Measurements from ENCODE around the gene COG5. TPM values are rescaled to one million over a fixed set of nuclear protein-coding genes. Genes with fewer than 3 reads are reported as not detected.

Gene COG5
- total and polyA plus RNA-seq, 2 experiments from 2014 or later: 15.8 to 53.5 TPM

- Histone ChIP-seq H4K20me1 (ENCODE audit: insufficient read depth, poor library complexity, severe bottlenecking) (no peaks in the 10 kb centered on the region), H3K4me2 (peak overlapping the region; percentile 58), H2AFZ (no peak overlapping the region), H3K36me3 (replicated peaks; ENCODE audit: insufficient read depth, low read depth) (no peaks in the 10 kb centered on the region), H3K27me3 (no peaks in the 10 kb centered on the region), H3K27ac (peak overlapping the region; percentile 50), H3K79me2 (no peaks in the 10 kb centered on the region), H3K9me3 (ENCODE audit: low read depth) (no peaks in the 10 kb centered on the region), H3K4me3 (no peak overlapping the region), H3K9me2 (replicated peaks; ENCODE audit: insufficient read depth) (no peaks in the 10 kb centered on the region), H3K4me1 (ENCODE audit: insufficient read depth) (peaks cover 29% of the 10 kb centered on the region)
- TF ChIP-seq, protein P1, sequence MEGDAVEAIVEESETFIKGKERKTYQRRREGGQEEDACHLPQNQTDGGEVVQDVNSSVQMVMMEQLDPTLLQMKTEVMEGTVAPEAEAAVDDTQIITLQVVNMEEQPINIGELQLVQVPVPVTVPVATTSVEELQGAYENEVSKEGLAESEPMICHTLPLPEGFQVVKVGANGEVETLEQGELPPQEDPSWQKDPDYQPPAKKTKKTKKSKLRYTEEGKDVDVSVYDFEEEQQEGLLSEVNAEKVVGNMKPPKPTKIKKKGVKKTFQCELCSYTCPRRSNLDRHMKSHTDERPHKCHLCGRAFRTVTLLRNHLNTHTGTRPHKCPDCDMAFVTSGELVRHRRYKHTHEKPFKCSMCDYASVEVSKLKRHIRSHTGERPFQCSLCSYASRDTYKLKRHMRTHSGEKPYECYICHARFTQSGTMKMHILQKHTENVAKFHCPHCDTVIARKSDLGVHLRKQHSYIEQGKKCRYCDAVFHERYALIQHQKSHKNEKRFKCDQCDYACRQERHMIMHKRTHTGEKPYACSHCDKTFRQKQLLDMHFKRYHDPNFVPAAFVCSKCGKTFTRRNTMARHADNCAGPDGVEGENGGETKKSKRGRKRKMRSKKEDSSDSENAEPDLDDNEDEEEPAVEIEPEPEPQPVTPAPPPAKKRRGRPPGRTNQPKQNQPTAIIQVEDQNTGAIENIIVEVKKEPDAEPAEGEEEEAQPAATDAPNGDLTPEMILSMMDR (IDR thresholded peaks at IDR 0.05; ENCODE audit: poor library complexity): no peak
- TF ChIP-seq EZH2phosphoT487 (IDR thresholded peaks at IDR 0.05; ENCODE audit: low read depth, severe bottlenecking, unreplicated experiment): no peak
- TF ChIP-seq EZH2 (IDR thresholded peaks at IDR 0.05; ENCODE audit: borderline replicate concordance): no peak
- WGBS (ENCODE audit: low lambda C conversion rate, missing lambda C conversion rate): 19% methylated on average over 8 of the region's 8 CpGs
- DNase-seq (ENCODE audit: low spot score): peak; percentile 25
These were observed 172.8 kb downstream of the COG5 start for GRCh38 chr7:107390916-107391315.

DNA sequence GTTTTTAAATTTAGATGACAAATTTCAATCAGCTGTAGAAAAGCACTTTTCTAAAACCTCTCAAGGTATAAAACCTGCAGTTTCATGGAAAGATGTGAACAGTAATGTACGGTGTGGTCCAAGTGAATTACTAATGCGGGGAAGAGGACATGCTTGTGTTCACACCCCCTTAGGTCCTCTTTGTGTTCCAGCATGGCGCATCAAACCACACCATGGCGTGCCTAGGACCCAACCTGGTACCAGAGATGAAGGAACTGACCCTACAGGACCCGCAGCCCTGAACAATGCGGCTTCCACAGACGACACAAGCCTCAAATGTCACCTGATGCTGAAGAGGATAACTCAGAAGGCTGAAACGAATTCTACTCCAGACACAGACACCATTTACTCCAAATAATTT is 175.1 kb downstream of the COG5 start:
- no peaks in the 10 kb centered on the region for H3K27me3 ChIP-seq
- no peak overlapping the region for H3K4me3 ChIP-seq
- no peak for DNase-seq (ENCODE audit: low spot score)
- H3K9me2 ChIP-seq (replicated peaks; ENCODE audit: insufficient read depth): no peaks in the 10 kb centered on the region
- no peak overlapping the region for H2AFZ ChIP-seq
- H3K27ac ChIP-seq: peak overlapping the region; percentile 82
- WGBS (ENCODE audit: low lambda C conversion rate, missing lambda C conversion rate): 98% methylated on average over 8 of the region's 8 CpGs
- TF ChIP-seq, protein P1 (IDR thresholded peaks at IDR 0.05; ENCODE audit: poor library complexity): no peak
- TF ChIP-seq EZH2phosphoT487 (IDR thresholded peaks at IDR 0.05; ENCODE audit: low read depth, severe bottlenecking, unreplicated experiment) (no peak), EZH2 (IDR thresholded peaks at IDR 0.05; ENCODE audit: borderline replicate concordance) (no peak)
- no peak overlapping the region for H3K4me2 ChIP-seq
- H3K4me1 ChIP-seq (ENCODE audit: insufficient read depth): peaks cover 35% of the 10 kb centered on the region
- H3K36me3 ChIP-seq (replicated peaks; ENCODE audit: insufficient read depth, low read depth): no peaks in the 10 kb centered on the region
- H3K9me3 ChIP-seq (ENCODE audit: low read depth): no peaks in the 10 kb centered on the region
- no peaks in the 10 kb centered on the region for H3K79me2 ChIP-seq
- no peaks in the 10 kb centered on the region for H4K20me1 ChIP-seq (ENCODE audit: insufficient read depth, poor library complexity, severe bottlenecking)

DNA sequence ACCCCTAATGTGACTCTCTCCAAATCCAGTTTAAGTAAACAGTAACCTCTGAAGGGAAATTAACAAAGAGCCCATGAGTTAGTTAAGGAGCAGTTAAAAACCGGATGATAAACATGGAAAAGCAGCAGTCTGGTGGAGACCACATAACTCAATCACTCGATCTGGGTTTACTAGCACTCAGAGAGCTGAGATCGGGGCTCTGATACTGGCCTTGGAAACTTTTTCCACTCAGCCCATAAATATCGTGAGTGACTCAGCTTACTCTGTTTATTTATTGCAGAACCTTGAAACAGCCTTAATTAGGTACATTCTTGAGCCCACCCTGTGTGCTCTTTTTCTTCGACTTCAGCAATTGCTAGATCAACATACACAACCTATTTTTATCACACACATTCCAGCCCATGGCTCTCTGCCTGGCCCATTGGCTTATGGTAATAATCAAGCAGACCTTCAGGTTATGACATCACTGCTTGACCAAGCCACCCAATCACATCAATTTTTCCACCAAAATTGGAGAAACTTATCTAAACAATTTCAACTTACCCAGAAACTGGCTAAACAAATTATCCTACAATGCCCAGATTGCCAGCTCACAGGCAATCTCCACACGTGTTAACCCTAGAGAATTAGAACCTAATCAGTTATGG is 176.0 kb downstream of the COG5 start:
- H3K4me2 ChIP-seq: peak overlapping the region; percentile 61
- peak overlapping the region; percentile 82 for H3K27ac ChIP-seq
- WGBS (ENCODE audit: low lambda C conversion rate, missing lambda C conversion rate): 23% methylated on average over 6 of the region's 6 CpGs
- no peaks in the 10 kb centered on the region for H3K27me3 ChIP-seq
- H3K4me3 ChIP-seq: no peak overlapping the region
- H2AFZ ChIP-seq: no peak overlapping the region
- no peaks in the 10 kb centered on the region for H3K9me2 ChIP-seq (replicated peaks; ENCODE audit: insufficient read depth)
- H3K4me1 ChIP-seq (ENCODE audit: insufficient read depth): peaks cover 35% of the 10 kb centered on the region
- H4K20me1 ChIP-seq (ENCODE audit: insufficient read depth, poor library complexity, severe bottlenecking): no peaks in the 10 kb centered on the region
- TF ChIP-seq EZH2phosphoT487 (IDR thresholded peaks at IDR 0.05; ENCODE audit: low read depth, severe bottlenecking, unreplicated experiment) (no peak), EZH2 (IDR thresholded peaks at IDR 0.05; ENCODE audit: borderline replicate concordance) (no peak)
- TF ChIP-seq, protein P1 (IDR thresholded peaks at IDR 0.05; ENCODE audit: poor library complexity): no peak
- DNase-seq (ENCODE audit: low spot score): peak; percentile 64
- H3K36me3 ChIP-seq (replicated peaks; ENCODE audit: insufficient read depth, low read depth): no peaks in the 10 kb centered on the region
- no peaks in the 10 kb centered on the region for H3K79me2 ChIP-seq
- H3K9me3 ChIP-seq (ENCODE audit: low read depth): no peaks in the 10 kb centered on the region
